ENCODE results near the gene RBM23. TPM values are rescaled to one million over a fixed set of nuclear protein-coding genes. Genes with fewer than 3 reads are reported as not detected.
"Not testable (repeated sequence)": the region's sequence is repeated elsewhere in the genome, so short reads cannot be mapped to it uniquely, and the experiment has no call there.

The RBM23 gene
- total and polyA plus RNA-seq, 9 of the 15 experiments (the other 6 are each of a cell fraction or from before 2014, with no cell fraction given), result 46.0 to 102 (median 58.5) TPM

DNA sequence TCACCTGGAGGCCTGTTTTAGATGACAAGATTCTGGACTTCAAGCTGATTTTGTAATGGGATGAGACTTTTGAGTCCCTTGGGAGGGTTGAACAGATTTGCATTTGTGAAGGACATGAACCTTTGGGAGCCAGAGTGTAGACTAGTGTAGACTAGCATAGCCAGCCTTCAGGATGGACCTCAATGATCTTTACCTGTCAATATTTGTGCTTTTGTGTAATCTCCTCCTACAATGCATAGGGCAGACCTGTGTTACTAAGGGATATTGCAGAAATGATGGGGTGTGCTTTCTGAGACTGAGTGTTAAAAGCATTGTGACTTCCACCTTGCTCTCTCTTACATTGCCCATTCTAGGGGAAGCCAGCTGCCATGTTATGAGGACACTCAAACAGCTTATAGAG lies 57.3 kb downstream of the RBM23 start (continued):
- TF ChIP-seq MYBL2 (IDR thresholded peaks at IDR 0.05; ENCODE audit: low read depth) (no peak), MYBL2 (CRISPR knock-in tag; IDR thresholded peaks at IDR 0.05; ENCODE audit: borderline replicate concordance) (no peak), KAT2B (IDR thresholded peaks at IDR 0.05; ENCODE audit: low read depth, low read length) (no peak)

DNA sequence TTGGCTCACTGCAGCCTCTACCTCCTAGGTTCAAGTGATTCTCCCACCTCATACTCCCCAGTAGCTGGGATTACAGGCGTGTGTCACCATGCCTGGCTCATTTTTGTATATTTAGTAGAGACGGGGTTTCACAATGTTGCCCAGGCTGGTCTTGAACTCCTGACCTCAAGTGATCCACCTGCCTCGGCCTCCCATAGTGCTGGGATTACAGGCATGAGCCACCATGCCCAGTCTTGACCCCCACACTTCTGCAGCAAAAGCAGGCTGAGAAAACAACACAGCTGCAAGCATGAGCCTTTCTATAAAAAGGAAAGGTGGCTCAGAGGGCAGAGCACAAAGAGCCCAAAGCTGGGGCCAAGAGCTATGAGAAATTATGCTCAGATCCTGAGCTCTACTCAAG lies 58.6 kb downstream of the RBM23 start:
- FAIRE-seq; H3K36me3 ChIP-seq (ENCODE audit: control insufficient read depth, insufficient read depth, low read length); H3K27me3 ChIP-seq (ENCODE audit: control insufficient read depth in 2 of 2, insufficient read depth in 2 of 2, low read length in 2 of 2); BruUV-seq (replicated peaks); DNase-seq (ENCODE audit: extremely low read depth in 1 of 4, low spot score in 3 of 4); H3K4me2 ChIP-seq (ENCODE audit: insufficient read depth, low read length); intact Hi-C loops (cut with micrococcal nuclease); H3K9me1 ChIP-seq (ENCODE audit: control insufficient read depth, insufficient read depth, low read length); H4K20me1 ChIP-seq (replicated peaks; ENCODE audit: control insufficient read depth, insufficient read depth, low read length); H3K27ac ChIP-seq (ENCODE audit: extremely low read depth, low read depth, low read length); H3K9ac ChIP-seq (ENCODE audit: insufficient read depth in 1 of 2, low read depth in 2 of 2, low read length in 2 of 2); H3K9me3 ChIP-seq (replicated peaks; ENCODE audit: control insufficient read depth, insufficient read depth, low read depth, low read length); H3K4me3 ChIP-seq; H3K79me2 ChIP-seq (ENCODE audit: control insufficient read depth, insufficient read depth, low read length); H2AFZ ChIP-seq (ENCODE audit: low read depth, low read length); ATAC-seq; H3K4me1 ChIP-seq (replicated peaks in 1 of 2; ENCODE audit: control insufficient read depth in 2 of 2, insufficient read depth in 2 of 2, low read length in 2 of 2); in situ Hi-C loops (cut with MboI): not testable (repeated sequence)
- CTCF ChIA-PET (ENCODE audit: low intra/inter-chr PET ratio), result interaction anchor here (0.6 kb wide), 1 partner anchor 9 kb away, joined by 3 read pairs; no protein-coding TSS in a partner anchor
- POLR2A ChIA-PET, result interaction anchor here (0.6 kb wide), 1 partner anchor 9 kb away, joined by 3 read pairs; no protein-coding TSS in a partner anchor
- 56% methylated on average over 2 of the region's 3 CpGs for WGBS (ENCODE audit: insufficient coverage, low coverage, missing lambda C conversion rate)

DNA sequence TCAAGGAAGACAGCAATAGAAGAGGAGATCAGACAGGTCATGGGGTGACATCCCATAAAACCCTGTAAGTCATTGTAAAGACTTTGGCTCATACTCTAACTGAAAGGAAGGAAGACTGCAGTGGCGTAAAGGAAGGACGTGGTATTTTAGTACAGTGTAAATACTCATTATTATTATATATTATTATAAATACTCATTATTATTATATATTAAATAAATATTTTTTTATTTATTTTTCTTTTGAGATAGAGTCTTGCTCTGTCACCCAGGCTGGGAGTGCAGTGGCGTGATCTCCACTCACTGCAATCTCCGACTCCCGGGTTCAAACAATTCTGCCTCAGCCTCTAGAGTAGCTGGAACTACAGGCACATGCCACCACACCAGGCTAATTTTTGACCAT lies 62.5 kb downstream of the RBM23 start:
- no peaks in the 10 kb centered on the region for H3K9me1 ChIP-seq (ENCODE audit: control insufficient read depth, insufficient read depth, low read length)
- peaks cover 0 to 10% of the 10 kb centered on the region in 2 experiments; a peak in 3 of 5 replicates for H3K4me1 ChIP-seq (replicated peaks in 1 of 2; ENCODE audit: control insufficient read depth in 2 of 2, insufficient read depth in 2 of 2, low read length in 2 of 2)
- H3K27ac ChIP-seq (ENCODE audit: extremely low read depth, low read depth, low read length), result no peak overlapping the region
- BruUV-seq (replicated peaks), result no TSS peak
- H3K4me3 ChIP-seq, result no peak overlapping the region
- no peak for DNase-seq (ENCODE audit: extremely low read depth in 1 of 4, low spot score in 3 of 4)
- H3K4me2 ChIP-seq (ENCODE audit: insufficient read depth, low read length), result no peak overlapping the region
- H3K36me3 ChIP-seq (ENCODE audit: control insufficient read depth, insufficient read depth, low read length), result no peaks in the 10 kb centered on the region
- CTCF ChIA-PET (ENCODE audit: low intra/inter-chr PET ratio), result no interaction called here
- no peak for FAIRE-seq
- H3K79me2 ChIP-seq (ENCODE audit: control insufficient read depth, insufficient read depth, low read length), result no peaks in the 10 kb centered on the region
- ATAC-seq, result no peak
- no peaks in the 10 kb centered on the region for H3K27me3 ChIP-seq (ENCODE audit: control insufficient read depth in 2 of 2, insufficient read depth in 2 of 2, low read length in 2 of 2)
- no peak overlapping the region for H3K9ac ChIP-seq (ENCODE audit: insufficient read depth in 1 of 2, low read depth in 2 of 2, low read length in 2 of 2)
- H4K20me1 ChIP-seq (replicated peaks; ENCODE audit: control insufficient read depth, insufficient read depth, low read length), result no peaks in the 10 kb centered on the region
- POLR2A ChIA-PET, result interaction anchor here (0.6 kb wide), 1 partner anchor 60 kb away, joined by 3 read pairs; no protein-coding TSS in a partner anchor
- intact Hi-C loops (cut with micrococcal nuclease), result no loop called here
- 93% methylated on average over 5 of the region's 5 CpGs for WGBS (ENCODE audit: insufficient coverage, low coverage, missing lambda C conversion rate)
- in situ Hi-C loops (cut with MboI), result loop anchor here (5.0 kb wide), 1 partner anchor 79 kb away; no protein-coding TSS in a partner anchor
- no peak overlapping the region for H2AFZ ChIP-seq (ENCODE audit: low read depth, low read length)
- no peaks in the 10 kb centered on the region; the same call in 1 of the 2 replicates for H3K9me3 ChIP-seq (replicated peaks; ENCODE audit: control insufficient read depth, insufficient read depth, low read depth, low read length)
- TF ChIP-seq SMAD4 (CRISPR knock-in tag; conservative IDR thresholded peaks at IDR 0.05), result no peak
- TF ChIP-seq HNRNPL (IDR thresholded peaks at IDR 0.05; ENCODE audit: low read depth, low read length), result no peak
- no peak for TF ChIP-seq POLR2G (IDR thresholded peaks at IDR 0.05; ENCODE audit: low read depth, low read length)
- no peak for TF ChIP-seq ZNF384 (IDR thresholded peaks at IDR 0.05; ENCODE audit: low read depth, low read length)
- TF ChIP-seq ZNF12 (CRISPR knock-in tag; IDR thresholded peaks at IDR 0.05), result no peak
- TF ChIP-seq FOXA1 (IDR thresholded peaks at IDR 0.05; ENCODE audit: borderline replicate concordance), result no peak
- TF ChIP-seq YBX1 (IDR thresholded peaks at IDR 0.05), result no peak
- no peak for TF ChIP-seq JUN (IDR thresholded peaks at IDR 0.05; ENCODE audit: borderline replicate concordance, low read depth, low read length)
- no peak for TF ChIP-seq JUN (CRISPR knock-in tag; IDR thresholded peaks at IDR 0.05; ENCODE audit: borderline replicate concordance)
- TF ChIP-seq MYNN (IDR thresholded peaks at IDR 0.05), result no peak
- TF ChIP-seq MYNN (CRISPR knock-in tag; IDR thresholded peaks at IDR 0.05), result no peak
- no peak for TF ChIP-seq ZNF212 (CRISPR knock-in tag; IDR thresholded peaks at IDR 0.05)
- TF ChIP-seq ZNF408 (CRISPR knock-in tag; IDR thresholded peaks at IDR 0.05; ENCODE audit: low read depth), result no peak
- TF ChIP-seq IFI16 (CRISPR knock-in tag; IDR thresholded peaks at IDR 0.05), result no peak
- no peak for TF ChIP-seq ZKSCAN1 (IDR thresholded peaks at IDR 0.05; ENCODE audit: low read depth, low read length)

All from K562 (cell line).